GM18505 (cell line): Measurements from ENCODE around the gene DPP6.

Experiments used
- ATAC-seq: cut with Tn5 transposase; IDR thresholded peaks from one replicate; pipeline ENCODE4 v1.9.1; 2021; ENCODE audit not compliant: unreplicated experiment
- POLR2A ChIP-seq: IDR thresholded peaks from 4 replicates; pipeline ENCODE4 v1.6.1; 2011; ENCODE audit warnings: borderline replicate concordance; ENCODE audit not compliant: insufficient read depth, insufficient read length; ENCODE audit errors: extremely low read depth

The DPP6 gene

DNA sequence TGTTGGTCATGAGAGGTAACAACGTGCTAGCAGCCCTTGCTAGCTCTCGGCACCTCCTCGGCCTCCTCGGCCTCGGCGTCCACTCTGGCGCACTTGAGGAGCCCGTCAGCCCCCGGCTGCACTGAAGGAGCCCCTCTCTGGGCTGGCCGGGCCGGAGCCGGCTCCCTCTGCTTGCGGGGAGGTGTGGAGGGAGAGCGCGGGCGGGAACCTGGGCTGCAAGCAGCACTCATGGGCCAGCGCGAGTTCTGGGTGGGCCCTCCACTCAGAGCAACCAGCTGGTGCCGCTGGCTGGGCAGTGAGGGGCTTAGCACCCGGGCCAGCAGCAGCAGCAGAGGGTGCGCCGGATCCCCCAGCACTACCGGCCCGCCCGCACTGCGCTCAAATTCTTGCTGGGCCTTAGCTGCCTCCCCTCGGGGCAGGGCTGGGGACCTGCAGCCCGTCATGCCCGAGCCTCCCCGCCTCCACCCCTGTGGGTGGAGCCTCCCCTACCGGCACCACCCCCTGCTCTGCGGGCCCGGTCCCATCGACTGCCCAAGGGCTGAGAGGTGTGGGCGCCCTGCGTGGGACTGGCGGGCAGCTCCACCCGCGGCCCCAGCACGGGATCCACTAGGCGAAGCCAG lies 854.6 kb downstream of the DPP6 start:
- no peak for TF ChIP-seq POLR2A
- no peak for ATAC-seq

GRCh38 chr7:154907651-154908620 lies 855.7 kb downstream of the DPP6 start:
- no peak for ATAC-seq
- TF ChIP-seq POLR2A: no peak

DNA sequence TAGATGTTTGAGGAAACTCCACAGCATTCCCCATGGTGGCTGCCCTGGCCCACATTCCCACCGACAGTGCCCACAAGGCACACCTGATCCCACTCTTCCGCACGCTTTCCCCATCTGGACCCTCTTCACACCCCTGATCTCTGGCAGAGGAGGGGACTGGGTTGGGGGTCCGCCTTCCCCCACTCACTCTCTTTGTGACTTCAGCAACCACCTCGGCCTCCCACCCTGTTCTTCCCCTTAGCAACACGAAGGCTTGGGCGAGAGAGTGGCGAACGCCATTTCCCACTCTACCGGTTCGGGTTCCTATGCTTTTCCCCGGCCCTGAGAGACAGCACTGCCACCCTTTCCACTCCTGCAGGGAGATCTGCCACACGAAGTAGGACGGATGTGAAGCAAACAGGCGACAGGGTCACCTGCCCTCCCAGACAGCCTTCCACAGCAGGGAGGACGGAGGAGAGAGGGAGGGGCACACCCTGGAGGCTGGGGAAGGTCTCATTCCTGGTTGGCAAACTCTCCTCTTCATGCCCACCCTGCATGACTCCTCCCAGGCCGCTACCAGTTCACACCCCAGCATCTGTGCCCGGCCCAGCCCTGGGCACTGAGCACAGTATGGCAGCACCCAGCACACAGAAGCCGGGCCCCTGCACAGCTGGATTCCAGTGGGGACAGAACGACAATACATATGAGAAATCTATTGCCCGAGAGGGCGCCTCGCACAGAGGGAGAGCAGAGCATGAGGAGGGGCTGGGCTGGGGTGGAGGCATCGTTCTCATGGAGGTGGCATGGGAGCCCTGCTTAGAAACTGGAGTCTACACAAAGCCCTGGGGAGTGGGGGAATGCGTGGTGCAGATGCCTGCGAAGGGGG lies 857.3 kb downstream of the DPP6 start:
- TF ChIP-seq POLR2A: no peak
- ATAC-seq: no peak

DNA sequence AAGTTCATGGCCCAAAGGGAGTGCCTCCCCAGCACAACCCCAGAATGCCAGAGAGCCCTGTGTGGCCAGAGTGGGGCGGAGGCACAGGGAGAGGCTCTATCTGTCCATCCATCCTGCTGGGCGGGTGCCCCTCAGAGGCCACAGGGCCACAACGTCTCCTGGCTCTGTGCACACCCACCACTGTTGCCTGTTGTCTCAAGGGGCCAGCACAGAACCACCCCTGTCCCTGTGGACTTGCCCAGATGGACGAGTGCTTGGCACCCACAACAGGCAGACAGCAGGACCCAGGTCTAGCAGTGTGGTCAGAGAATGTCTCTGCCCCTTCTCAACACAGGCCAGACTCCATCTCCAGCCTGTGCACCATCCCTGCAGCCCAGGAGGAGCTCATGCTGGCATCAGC lies 857.9 kb downstream of the DPP6 start:
- no peak for TF ChIP-seq POLR2A
- no peak for ATAC-seq

GRCh38 chr7:154910977-154911376 lies 858.8 kb downstream of the DPP6 start:
- no peak for TF ChIP-seq POLR2A

GRCh38 chr7:154911411-154911810 lies 859.2 kb downstream of the DPP6 start:
- ATAC-seq: no peak

More at GRCh38 chr7:154910977-154911376, 858.8 kb downstream of the DPP6 start:
- ATAC-seq: no peak

DNA sequence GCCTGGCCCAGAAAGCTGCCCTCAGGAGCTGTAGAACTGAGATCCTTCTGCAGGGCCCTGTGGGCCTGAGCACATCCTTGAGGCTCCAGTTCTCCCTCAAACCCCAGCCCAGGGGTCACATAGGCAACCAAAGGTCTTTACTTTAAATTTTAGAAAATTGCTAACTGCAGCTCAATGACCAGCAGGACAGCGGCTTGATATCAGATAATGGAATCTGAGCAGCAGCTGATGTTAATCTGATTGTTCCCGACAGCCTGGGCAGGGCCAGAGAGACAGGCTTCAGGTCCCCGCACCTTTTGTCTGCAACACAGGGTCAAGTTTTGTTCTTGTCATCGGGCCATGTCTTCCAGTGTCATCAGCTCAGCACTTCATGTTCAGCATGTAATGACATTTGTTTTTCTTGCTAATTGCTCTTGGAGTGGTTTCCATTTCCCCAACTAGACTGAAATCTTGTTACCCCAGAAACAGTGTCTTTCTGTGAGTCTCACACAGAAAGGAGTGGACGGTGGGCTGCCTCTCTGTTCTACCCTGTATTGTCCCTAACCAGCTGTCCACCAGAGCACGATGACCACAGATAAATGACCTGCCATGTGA lies 859.8 kb downstream of the DPP6 start:
- TF ChIP-seq POLR2A: no peak
- ATAC-seq: no peak

More at GRCh38 chr7:154911411-154911810, 859.2 kb downstream of the DPP6 start:
- TF ChIP-seq POLR2A: no peak

DNA sequence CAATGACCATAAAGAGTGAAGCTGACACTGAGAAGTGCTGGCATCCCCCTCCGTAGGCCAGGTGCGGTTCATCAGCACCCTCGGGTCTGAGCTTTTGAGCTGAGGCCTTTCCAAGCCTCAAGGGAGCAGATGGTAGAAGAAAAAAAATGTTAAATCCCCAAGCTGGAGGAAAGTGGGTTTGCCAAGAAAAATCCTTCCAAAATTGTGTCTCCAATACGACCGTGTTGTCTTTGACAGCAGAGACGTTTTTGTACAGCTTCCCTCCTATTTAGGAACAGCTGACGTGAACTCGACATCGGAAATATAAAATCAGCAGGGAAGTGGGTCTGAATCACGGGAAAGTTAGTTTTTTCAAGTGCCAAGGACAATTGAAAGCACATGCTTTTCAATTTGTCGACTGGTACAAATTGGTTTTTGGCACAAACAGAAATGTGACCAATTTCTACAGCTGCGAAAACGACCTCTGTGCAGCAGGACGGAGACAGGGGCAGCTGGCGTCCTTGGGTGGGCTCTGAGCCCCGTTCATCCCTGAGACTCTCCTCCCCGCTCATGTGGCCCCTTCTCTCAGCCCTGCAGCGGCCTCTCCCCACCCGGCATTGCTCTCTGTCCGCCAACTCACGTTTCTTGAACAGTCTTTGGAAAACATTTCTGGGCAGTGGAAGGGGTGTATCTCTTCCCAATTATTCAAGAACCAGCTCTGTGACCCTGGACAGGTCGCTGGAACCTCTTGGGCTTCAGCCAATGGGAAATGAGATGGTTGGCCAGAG lies 860.9 kb downstream of the DPP6 start:
- no peak for TF ChIP-seq POLR2A

DNA sequence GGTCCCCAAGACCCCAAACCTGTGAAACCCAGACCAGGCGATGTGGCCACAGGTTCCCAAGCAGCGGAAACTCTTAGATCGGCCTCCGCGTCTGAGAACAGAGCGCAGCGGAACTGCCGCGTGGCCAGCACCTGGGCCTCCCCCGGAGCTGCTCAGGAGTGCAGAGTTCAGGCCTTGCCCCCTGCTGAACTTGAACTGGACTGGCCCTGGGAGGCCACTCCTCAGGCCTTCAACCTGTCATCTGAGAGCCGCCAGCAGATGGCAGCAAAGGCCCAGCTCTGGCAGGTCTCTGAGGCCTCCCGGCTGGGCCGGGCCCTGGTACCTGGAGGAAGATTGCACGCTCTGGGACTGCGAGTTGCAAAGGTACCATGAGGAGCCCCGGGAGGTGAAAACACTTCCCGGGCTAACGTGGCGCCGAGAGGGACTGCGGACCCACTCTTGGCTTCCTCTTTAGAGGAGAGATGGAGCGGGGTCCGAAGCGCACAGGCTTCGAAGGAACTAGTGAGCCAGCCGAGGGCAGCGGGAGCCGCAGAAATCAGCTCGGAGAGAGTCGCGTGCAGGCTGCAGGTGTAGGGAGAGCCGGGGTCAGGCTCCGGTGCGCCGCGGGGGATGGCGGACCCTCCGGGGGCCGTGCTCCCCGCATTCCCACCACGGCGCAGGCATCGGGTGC lies 861.6 kb downstream of the DPP6 start:
- ATAC-seq: peak; percentile 99
- TF ChIP-seq POLR2A: no peak

More for the DNA sequence above, 860.9 kb downstream of the DPP6 start:
- ATAC-seq: no peak

DNA sequence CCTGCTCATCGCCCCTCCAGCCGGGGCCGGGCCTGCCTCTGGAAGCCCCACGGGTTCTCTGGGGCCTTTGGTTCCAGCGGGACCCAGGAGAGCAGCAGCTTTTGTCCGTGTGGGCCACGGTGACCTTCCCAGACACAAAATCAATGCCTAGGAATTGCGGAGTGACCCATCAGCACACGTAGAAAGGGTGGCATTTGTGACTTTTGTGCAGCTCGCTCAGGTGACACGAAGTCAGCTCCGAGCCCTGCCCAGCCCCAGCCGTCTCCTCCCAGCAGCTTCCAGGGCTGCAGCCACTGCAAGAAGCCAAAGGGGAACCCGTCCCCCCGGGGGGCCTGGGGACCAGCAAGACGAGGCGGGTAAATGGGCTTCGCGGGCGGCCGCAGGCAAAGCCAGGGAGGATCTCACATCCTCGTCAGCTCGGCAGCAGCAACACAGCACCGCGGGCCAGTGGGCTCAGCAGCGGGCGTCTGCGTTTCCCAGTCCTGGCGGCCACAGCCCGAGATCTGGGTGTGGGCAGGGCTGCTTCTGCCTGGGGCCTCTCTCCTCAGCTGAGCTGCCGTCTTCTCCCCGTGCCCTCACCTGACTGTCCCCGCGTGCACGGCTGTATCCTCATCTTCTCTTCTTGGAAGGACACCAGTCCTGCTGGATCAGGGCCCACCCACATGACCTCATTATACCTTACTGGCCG lies 862.3 kb downstream of the DPP6 start:
- TF ChIP-seq POLR2A: no peak
- ATAC-seq: no peak

GRCh38 chr7:154914996-154915380 lies 862.8 kb downstream of the DPP6 start:
- TF ChIP-seq POLR2A: no peak
- ATAC-seq: no peak
